ENCODE data around the gene ALG12. TPM values are rescaled to one million over a fixed set of nuclear protein-coding genes. Genes with fewer than 3 reads are reported as not detected.
"Not testable (repeated sequence)": the region's sequence is repeated elsewhere in the genome, so short reads cannot be mapped to it uniquely, and the experiment has no call there.

ALG12 gene
- total and polyA plus RNA-seq, 2 of the 13 experiments (the other 11 are each of a cell fraction or from before 2014, with no cell fraction given) = 7.8 to 15.8 TPM

DNA sequence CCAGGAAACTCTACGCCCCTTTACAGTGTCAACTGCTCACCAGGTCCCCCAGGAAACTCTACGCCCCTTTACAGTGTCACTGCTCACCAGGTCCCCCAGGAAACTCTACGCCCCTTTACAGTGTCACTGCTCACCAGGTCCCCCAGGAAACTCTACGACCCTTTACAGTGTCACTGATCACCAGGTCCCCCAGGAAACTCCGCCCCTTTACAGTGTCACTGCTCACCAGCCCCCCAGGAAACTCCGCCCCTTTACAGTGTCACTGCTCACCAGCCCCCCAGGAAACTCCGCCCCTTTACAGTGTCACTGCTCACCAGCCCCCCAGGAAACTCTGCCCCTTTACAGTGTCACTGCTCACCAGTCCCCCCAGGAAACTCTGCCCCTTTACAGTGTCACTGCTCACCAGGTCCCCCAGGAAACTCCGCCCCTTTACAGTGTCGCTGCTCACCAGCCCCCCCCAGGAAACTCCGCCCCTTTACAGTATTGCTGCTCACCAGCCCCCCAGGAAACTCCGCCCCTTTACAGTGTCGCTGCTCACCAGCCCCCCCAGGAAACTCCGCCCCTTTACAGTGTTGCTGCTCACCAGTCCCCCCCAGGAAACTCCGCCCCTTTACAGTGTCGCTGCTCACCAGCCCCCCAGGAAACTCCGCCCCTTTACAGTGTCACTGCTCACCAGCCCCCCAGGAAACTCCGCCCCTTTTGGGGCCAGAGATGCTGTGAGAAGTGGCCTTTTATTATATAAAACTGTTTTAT lies 27.0 kb upstream of the ALG12 start:
- H4K20me1 ChIP-seq (ENCODE audit: insufficient read depth, low read length); H3K9me3 ChIP-seq (ENCODE audit: low read length); in situ Hi-C loops (cut with HindIII; ENCODE audit: extremely low pct_ligation_motif_present, low pct_unique_long_range_greater_than_20kb); FAIRE-seq; H2AFZ ChIP-seq (ENCODE audit: low read length); H3K36me3 ChIP-seq (replicated peaks in 1 of 2; ENCODE audit: control insufficient read depth in 1 of 2, insufficient read depth in 2 of 2, low read length in 2 of 2); intact Hi-C loops (cut with micrococcal nuclease; ENCODE audit: unreplicated experiment); BruUV-seq (replicated peaks); ATAC-seq; H3K27me3 ChIP-seq (ENCODE audit: control insufficient read depth in 1 of 2, insufficient read depth in 2 of 2, low read length in 2 of 2); CTCF ChIA-PET (ENCODE audit: low intra/inter-chr PET ratio, low total read pairs); H3K79me2 ChIP-seq (ENCODE audit: insufficient read depth, low read length); TF ChIP-seq GABPA (IDR thresholded peaks at IDR 0.05; ENCODE audit: low read depth, low read length); MAZ (CRISPR knock-in tag; IDR thresholded peaks at IDR 0.05; ENCODE audit: low read depth): not testable (repeated sequence)
- H3K4me2 ChIP-seq (ENCODE audit: low read depth, low read length) = peak overlapping the region; percentile 92
- H3K4me1 ChIP-seq (ENCODE audit: insufficient read depth, low read length) = peaks cover 96% of the 10 kb centered on the region
- H3K9ac ChIP-seq (ENCODE audit: insufficient read depth, low read depth, low read length) = peak overlapping the region; percentile 91
- 36% methylated on average over 17 of the region's 17 CpGs for WGBS (ENCODE audit: low lambda C conversion rate)
- POLR2A ChIA-PET = interaction anchor here (12.9 to 18.6 kb wide), 2 partner anchors 10 to 19 kb away, joined by 283 to 722 read pairs; partner anchors contain the start of gene PIM3
- DNase-seq (ENCODE audit: low spot score) = peak; percentile 78
- 0 out of 2 replicates have a peak, but pooled peaks have one; percentile 19 for TF ChIP-seq POGK (CRISPR knock-in tag; conservative IDR thresholded peaks at IDR 0.05)
- peak; percentile 89 for TF ChIP-seq GABPA (CRISPR knock-in tag; IDR thresholded peaks at IDR 0.05; ENCODE audit: low read depth)
- TF ChIP-seq, protein P1, sequence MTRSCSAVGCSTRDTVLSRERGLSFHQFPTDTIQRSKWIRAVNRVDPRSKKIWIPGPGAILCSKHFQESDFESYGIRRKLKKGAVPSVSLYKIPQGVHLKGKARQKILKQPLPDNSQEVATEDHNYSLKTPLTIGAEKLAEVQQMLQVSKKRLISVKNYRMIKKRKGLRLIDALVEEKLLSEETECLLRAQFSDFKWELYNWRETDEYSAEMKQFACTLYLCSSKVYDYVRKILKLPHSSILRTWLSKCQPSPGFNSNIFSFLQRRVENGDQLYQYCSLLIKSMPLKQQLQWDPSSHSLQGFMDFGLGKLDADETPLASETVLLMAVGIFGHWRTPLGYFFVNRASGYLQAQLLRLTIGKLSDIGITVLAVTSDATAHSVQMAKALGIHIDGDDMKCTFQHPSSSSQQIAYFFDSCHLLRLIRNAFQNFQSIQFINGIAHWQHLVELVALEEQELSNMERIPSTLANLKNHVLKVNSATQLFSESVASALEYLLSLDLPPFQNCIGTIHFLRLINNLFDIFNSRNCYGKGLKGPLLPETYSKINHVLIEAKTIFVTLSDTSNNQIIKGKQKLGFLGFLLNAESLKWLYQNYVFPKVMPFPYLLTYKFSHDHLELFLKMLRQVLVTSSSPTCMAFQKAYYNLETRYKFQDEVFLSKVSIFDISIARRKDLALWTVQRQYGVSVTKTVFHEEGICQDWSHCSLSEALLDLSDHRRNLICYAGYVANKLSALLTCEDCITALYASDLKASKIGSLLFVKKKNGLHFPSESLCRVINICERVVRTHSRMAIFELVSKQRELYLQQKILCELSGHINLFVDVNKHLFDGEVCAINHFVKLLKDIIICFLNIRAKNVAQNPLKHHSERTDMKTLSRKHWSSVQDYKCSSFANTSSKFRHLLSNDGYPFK (CRISPR knock-in tag; IDR thresholded peaks at IDR 0.05; ENCODE audit: borderline replicate concordance) = peak; percentile 97
- TF ChIP-seq SP4 (CRISPR knock-in tag; IDR thresholded peaks at IDR 0.05) = peak; percentile 72
- TF ChIP-seq ZBTB3 (CRISPR knock-in tag; IDR thresholded peaks at IDR 0.05; ENCODE audit: borderline replicate concordance, low read depth) = peak; percentile 100
- TF ChIP-seq, protein P2, sequence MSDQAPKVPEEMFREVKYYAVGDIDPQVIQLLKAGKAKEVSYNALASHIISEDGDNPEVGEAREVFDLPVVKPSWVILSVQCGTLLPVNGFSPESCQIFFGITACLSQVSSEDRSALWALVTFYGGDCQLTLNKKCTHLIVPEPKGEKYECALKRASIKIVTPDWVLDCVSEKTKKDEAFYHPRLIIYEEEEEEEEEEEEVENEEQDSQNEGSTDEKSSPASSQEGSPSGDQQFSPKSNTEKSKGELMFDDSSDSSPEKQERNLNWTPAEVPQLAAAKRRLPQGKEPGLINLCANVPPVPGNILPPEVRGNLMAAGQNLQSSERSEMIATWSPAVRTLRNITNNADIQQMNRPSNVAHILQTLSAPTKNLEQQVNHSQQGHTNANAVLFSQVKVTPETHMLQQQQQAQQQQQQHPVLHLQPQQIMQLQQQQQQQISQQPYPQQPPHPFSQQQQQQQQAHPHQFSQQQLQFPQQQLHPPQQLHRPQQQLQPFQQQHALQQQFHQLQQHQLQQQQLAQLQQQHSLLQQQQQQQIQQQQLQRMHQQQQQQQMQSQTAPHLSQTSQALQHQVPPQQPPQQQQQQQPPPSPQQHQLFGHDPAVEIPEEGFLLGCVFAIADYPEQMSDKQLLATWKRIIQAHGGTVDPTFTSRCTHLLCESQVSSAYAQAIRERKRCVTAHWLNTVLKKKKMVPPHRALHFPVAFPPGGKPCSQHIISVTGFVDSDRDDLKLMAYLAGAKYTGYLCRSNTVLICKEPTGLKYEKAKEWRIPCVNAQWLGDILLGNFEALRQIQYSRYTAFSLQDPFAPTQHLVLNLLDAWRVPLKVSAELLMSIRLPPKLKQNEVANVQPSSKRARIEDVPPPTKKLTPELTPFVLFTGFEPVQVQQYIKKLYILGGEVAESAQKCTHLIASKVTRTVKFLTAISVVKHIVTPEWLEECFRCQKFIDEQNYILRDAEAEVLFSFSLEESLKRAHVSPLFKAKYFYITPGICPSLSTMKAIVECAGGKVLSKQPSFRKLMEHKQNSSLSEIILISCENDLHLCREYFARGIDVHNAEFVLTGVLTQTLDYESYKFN (CRISPR knock-in tag; conservative IDR thresholded peaks at IDR 0.05) = peak; percentile 40; the same call in 1 of the 2 replicates
- peak; percentile 61; the same call in 1 of the 2 replicates for TF ChIP-seq MAZ (IDR thresholded peaks at IDR 0.05; ENCODE audit: borderline replicate concordance, low read depth, low read length)
- 0 out of 2 replicates have a peak, but pooled peaks have one; percentile 38 for TF ChIP-seq PHF20 (CRISPR knock-in tag; IDR thresholded peaks at IDR 0.05)
- 0 out of 2 replicates have a peak, but pooled peaks have one; percentile 8 for TF ChIP-seq HIC2 (CRISPR knock-in tag; IDR thresholded peaks at IDR 0.05; ENCODE audit: low read depth)
- peak overlapping the region; percentile 89 for H3K27ac ChIP-seq (ENCODE audit: extremely low read length, insufficient read depth, low read length)
- peak overlapping the region in 1 of 3 experiments; percentile 82; a peak in 1 of 6 replicates for H3K4me3 ChIP-seq (replicated peaks in 1 of 3; ENCODE audit: insufficient read depth in 1 of 3, low read depth in 2 of 3, low read length in 3 of 3)
